HG03469 (cell line): Measurements from ENCODE around the gene DNAI4.
"Not testable (repeated sequence)": the region's sequence is repeated elsewhere in the genome, so short reads cannot be mapped to it uniquely, and the experiment has no call there.

Source experiments
- ATAC-seq: cut with Tn5 transposase; IDR thresholded peaks from one replicate; pipeline ENCODE4 v1.9.1; 2021; ENCODE audit warnings: mild to moderate bottlenecking, moderate library complexity, moderate number of reproducible peaks; ENCODE audit not compliant: unreplicated experiment

Gene DNAI4, protein sequence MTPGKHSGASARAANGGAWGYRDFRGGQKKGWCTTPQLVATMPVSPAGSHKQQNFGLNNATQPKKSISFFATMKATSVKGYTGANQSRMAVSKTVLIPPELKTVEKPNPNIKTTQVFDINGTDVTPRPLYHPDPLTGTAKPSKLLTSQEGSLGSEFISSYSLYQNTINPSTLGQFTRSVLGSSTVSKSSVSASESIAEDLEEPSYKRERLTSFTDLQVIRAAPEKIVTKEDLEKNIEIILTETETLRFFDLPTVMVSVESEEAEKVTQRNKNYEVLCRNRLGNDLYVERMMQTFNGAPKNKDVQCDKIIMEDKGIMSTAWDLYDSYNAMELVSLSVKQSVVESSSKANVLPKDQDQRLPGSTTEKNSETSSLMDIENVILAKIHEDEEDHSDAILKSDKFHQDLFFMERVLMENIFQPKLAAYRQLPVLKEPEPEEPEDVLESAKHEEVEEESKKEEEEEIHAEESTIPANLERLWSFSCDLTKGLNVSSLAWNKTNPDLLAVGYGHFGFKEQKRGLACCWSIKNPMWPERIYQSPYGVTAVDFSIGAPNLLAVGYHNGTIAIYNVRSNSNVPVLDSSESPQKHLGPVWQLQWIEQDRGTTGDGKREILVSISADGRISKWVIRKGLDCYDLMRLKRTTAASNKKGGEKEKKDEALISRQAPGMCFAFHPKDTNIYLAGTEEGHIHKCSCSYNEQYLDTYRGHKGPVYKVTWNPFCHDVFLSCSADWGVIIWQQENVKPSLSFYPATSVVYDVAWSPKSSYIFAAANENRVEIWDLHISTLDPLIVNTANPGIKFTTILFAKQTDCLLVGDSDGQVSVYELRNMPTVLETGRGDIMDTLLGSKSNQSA

DNA sequence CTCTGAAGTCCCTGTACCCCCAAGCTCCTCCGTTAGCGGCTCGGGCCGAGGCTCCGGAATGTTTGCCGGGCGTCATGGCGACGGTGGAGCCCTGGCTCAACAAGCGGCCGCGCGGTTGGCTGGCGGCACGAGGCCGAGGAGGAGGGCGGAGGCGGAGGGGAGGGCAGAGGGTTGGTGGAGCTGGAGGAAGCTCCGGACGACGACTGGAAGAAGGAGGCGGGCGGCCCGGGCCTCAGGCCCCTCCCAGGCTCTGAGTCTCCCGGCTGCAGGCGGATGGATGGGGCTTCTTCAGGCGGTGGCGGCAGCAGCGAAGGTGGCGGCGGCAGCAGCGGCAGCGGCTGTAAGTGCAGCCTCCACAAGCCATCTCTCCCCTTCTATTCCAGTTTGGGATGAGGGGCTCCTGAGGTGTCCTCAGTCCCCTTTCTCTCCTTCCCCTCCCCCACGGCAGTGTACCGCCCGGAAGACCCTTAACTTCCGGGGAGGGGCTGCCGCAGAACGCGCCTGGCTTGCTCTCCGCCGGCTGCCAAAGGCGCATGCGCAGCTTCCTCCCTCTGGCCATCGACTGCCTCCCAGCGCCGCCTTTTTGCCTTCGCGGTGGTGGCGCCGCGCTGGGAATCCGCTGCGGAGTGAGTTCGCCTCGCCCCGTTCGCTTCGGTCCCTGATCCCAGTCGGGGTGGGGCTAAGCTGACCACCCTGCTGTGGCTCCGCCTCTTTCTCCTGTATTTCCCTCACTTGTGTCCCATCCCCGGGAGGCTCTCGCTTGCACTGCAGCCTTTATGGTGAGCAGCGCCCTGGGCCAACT, at the start of gene DNAI4, which contains the start of gene MIER1:
Gene DNAI4 (minus strand): TSS at position 101 of the 802 bp plus-strand sequence. CDS start 25 bp downstream, at position 76.
Gene MIER1 (plus strand): TSS at position 235 of the 802 bp plus-strand sequence. CDS start 39 bp downstream, at position 274.
- peak; percentile 86 for ATAC-seq

DNA sequence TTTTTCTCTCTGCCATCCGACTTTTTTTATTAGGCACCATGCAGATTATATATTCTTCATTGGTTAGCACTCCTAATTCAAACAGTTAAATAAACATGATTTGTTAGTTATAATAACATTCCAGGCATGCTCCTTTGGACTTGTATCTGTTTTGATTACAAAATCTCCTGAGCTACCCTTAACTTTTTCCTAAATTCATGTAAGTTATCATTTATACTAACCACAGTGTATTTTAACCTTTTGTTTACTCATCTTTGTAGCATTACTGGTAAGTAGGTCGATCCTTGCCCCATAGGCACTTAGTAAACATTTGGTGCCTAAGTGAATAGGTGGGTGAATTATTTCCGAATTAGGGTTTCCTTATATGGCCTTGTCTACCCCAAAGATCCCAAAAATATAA, 43.9 kb upstream of the DNAI4 start:
- no peak for ATAC-seq

DNA sequence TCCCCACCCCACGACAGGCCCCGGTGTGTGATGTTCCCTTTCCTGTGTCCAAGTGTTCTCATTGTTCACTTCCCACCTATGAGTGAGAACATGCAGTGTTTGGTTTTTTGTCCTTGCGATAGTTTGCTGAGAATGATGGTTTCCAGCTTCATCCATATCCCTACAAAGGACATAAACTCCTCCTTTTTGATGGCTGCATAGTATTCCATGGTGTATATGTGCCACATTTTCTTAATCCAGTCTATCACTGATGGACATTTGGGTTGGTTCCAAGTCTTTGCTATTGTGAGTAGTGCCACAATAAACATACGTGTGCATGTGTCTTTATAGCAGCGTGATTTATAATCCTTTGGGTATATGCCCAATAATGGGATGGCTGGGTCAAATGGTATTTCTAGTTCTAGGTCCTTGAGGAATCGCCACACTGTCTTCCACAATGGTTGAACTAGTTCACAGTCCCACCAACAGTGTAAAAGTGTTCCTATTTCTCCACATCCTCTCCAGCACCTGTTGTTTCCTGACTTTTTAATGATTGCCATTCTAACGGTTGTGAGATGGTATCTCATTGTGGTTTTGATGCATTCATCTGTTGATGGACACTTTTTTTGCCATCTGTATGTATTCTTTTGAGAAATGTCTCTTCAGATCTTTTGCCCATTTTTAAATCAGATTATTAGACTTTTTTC, 41.7 kb upstream of the DNAI4 start:
- not testable (repeated sequence) for ATAC-seq

DNA sequence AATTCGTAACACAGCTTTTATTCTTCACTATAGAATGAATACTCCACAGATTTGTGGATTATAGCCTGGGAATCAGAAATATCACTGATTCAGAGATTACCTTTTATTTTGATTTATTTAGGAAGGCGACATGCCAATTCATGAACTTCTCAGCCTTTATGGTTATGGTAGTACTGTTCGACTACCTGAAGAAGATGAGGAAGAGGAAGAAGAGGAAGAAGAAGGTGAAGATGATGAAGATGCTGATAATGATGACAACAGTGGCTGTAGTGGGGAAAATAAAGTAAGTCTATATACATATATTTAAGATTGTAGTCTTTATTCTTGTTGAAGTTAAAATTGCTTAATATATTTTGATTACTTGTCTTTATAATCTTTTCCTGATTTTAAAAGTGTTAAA, 33.3 kb upstream of the DNAI4 start:
- no peak for ATAC-seq

DNA sequence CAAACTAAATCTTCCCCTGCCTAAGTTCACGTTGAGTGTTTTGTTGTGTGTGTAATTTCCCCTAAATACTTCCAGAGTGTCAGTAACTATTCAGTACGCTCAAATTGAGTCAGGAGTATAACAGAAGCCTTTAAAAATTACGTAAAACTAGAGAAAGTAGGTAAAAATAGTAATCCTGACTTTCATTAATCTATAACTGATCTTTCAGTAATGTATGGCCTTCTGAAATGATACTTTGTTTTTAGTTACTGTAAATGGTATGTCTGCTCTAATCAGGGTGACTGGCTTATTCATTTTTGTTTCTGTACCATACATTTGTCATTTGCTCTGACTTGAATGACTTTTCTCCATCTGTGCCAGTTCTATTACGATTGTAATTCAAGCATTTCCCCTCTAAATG, 29.6 kb upstream of the DNAI4 start:
- ATAC-seq: peak; percentile 60

DNA sequence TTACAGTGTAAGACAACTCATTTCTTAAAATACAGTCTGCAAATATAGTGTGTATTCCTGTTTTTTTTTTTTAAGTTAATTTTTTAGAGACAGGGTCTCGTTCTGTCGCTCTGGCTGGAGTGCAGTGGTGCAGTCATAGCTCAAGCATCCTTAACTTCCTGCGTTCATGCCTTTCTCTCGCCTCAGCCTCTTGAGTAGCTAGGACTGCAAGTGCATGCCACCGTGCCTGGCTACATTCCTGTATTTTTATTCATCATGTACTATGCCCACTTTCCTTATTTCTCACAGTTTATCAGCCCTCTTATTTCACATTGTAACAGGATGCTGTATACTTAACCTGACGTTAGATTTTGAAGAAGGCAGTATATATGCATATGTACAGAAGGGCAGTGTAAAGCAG, 26.9 kb upstream of the DNAI4 start:
- no peak for ATAC-seq

DNA sequence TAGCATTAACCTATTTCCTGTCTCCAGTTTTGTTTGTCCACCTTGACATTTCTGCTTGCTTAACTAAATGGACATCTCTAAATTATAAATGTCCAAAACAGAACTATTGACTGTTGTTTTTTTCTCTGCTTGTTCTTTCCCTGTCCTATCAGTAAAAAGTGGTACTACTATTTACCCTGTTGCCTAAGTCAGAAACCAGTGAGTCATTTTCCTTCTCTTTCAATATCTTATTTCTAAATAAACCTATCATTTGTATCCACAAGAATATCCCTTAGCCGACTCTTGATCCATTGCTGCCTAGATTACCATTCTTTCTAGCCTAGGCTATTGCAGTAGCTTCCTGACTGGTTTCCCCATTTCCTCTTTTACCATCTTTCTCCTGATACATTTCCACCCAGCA, 22.6 kb upstream of the DNAI4 start:
- ATAC-seq: no peak

DNA sequence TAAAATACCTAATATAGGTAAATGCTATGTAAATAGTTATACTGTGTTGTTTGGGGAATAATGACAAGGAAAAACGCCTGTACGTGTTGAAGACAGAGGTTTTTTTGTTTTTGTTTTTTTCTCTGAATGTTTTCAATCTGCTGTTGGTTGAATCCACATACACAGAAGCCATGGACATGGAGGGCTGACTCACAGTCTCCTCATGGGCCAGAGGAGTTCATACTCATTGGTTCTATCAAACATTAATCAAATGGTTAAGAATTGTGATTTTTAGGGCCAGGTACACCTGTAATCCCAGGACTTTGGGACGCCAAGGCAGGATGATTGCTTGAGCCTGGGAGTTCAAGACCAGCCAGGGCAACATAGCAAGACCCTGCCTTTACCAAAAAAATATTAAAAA, 20.7 kb upstream of the DNAI4 start:
- ATAC-seq: no peak

DNA sequence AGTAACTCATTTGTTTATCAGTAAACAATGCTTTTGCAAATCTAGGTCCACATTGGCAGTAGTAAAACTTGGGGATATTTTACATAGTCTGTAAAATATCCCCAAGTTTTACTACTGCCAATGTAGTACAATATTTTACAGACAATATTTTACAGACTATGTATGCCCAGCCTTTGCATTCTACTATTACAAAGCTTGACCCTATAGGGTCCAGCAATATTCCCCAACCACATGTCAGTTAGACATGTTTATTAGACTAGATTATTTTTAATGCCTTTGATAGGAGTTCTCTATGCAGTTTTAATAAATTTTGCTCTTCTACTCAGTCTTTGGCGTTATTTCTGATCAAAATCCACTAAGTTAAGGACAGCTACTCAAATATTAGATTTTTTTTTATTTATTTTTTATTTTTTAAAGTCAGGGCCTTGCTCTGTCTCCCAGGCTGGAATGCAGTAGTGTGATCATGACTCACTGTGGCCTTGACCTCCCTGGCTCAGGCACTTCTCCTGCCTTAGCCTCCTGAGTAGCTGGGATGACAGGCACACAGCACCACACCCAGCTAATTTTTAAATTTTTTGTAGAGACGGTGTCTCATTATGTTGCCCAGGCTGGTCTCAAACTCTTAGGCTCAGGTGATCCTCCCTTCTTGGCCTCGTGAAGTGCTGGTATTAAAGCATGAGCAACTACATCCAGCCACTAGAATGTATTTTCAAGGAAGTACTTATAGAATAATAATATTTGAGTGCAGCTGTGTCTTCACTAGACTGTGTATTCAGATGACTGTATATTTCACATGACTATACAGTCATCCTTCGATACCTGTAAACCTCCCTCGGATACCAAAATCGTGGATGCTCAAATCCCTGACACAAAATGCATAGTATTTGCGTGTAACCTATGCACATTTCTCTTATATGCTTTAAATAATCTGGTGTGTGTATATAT, 19.9 kb upstream of the DNAI4 start:
- ATAC-seq: no peak

DNA sequence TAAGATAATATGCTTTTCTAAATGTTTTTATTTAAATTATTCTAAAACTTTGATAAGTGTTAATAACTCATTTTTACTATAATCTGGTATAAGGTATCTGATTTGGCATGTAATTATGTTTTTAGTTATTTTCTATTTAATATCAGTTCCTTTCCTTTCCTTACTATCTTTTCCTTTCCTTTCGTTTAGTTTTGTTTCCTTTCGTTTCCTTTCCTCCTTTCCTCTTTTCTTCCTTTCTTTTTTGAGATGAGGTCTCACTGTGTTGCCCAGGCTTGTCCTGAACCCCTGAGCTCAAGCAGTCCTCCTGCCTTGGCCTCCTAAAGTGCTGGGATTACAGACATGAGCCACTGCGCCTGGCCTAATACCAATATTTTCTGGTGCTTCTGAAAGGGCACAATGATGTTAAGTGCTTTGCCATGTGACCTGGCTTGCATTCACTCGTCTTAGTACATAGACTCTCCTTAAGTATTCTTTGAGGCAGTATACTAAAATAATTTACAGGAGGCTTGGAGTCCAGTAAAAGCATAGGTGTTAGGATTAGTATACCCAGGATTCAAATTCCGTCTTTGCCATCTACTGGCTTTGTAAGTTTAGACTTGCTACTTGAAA, 18.8 kb upstream of the DNAI4 start:
- no peak for ATAC-seq

DNA sequence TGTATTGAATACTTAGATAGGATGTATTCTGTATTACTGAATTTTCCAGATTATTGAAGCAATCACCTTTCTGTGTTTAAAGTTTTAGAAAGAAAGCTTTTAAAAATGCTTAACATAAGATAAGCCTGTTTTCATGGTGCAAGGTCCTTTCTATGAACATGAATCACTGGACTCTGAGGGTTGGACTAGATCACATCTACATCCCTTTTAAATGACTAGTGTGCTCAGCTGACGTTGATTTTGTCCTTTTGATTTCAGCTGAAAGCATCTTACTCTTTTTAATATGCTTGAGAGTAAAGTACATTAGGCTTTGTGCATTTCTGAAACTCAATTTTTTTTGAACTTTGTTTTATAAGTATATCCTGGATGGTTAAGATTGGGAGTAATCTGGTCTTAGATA, 16.3 kb upstream of the DNAI4 start:
- no peak for ATAC-seq

DNA sequence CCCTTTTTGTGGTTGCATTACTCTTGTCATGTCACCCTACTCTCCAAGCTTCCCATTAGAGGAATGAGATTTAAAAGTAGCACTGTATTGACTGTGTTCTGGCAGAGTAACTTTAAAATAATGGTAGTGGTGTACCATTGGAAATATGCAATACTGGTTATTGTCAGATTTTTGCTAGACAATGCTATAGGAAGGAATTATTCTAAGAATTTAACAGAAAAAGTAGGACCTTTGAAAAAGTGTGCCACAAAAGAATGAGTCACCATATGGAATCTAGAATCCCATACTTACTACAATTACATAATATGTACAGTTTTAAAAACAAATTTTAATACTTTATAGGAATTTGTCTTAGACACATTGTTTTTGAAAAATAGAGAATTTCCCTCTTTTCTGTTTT, 14.0 kb upstream of the DNAI4 start:
- no peak for ATAC-seq

DNA sequence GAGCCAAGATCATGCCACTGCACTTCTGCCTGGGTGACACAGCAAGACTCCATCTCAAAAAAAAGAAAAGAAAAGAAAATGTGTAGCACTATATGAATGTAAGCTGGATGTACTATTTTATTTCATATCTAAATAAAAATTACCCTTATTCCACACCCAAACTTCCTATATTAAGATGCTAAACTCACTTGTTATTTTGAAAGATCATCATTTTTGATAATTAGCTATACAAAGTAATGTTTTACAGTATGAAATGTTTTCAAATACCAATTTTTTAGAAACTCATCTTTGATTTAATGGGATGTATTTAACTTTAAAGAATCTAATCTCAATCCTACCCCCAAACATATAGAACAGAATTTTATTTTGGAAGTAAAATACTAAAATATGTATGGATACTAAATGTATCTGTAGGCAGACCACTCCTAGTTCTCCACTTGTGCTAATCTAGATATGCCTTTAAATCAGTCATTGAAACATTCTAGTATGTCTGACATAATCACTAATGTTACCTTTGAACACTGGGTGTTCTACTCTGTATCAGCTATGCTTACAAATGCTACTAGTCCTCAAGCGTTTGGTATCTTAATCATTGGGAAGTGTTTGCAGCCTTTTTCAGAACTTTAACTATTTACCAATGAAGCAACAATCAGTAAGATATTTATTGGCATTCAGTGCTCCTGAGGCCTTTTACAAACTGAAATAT, 13.0 kb upstream of the DNAI4 start:
- no peak for ATAC-seq

DNA sequence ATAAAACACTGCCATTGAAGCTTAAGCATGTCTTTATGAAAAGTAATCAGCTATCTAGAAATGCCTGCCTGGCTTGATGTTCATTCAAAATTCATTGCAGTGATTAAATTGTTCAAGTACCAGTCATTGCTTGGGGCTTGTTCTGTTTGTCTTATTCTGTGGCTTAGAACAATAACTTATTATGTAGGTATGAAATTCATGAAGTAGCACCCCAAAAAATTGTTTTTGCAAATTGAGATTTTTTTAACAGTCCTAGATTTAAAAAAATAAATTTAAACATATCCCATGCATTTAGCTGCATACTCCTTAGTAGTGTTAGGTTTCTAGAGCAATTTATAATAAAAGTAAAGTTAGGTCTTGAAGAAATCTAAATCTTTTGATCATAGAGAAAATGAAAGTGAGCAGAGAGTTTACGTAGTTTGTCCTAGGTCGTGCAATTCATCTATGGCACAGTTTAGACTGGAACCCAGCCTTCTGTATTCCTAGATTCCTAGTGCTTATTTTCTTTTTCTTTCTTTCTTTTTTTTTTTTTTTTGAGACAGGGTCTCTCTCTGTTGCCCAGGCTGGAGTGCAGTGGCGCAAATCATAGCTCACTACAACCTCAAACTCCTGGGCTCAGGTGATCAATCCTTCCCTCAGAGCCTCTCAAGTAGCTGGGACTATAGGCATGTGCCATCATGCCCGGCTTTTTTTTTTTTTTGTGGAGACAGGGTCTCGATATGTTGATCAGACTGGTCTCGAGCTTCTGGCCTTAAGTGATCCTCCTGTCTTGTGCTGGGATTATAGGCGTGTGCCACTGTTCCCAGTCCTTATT, 9.4 kb upstream of the DNAI4 start:
- no peak for ATAC-seq

DNA sequence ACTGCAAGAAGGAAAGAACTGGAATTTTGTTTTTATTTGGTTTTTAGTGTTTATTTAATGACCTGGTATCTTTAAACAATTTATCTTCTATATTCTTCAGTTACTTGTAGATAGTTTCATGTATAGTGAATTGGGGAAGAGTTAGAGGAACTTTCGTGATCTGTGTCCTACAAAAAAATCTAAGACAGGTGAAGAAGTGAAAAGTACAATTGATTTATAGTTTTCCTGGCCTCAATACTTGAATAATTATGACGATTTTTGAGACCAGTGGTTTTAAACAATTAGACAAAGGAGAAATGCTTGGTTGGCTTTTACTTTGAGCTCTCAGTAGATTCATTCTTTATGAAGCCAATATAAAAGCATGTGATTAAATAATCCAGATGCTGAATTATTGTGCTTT, 7.6 kb upstream of the DNAI4 start:
- no peak for ATAC-seq

DNA sequence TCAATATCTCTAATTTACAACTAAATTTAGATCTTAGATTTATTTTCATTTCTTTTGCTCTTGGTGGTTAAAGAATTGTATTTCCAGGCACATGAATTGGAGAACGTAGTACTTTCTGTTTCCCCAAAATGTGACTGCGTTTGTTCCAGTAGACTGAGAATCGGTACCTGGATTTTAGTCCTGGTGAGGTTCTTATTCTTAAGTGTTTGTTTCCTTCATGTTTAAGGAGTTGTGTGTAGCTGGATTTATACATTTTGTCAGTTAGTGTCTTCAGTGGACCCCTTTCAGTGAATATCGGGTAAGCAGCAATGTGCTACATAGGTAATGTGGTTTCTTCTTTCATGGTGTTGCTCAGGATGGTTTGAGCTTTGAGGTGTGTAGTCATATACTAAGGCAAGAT, 6.9 kb upstream of the DNAI4 start:
- ATAC-seq: no peak

DNA sequence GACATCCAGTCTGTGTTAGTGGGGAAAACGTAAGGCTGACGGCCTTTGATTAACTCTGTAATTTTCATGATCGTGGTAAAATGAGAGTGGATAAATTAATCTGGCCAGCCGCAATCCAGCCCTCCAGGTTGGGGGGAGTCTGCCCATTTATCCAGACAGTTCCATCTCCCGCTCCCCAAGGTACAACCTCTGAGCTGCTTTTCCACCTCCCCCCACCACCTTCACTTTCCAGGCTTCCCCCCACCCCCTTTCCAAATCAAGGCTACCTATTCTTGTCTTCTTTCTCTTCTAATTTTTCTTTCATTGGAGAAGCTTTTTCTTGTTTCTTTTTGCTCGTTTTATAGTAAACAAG, 6.1 kb upstream of the DNAI4 start:
- ATAC-seq: no peak
